Uterus (tissue), 2 donors: ENCODE results near the gene CHID1.

ENCODE experiments used
- CTCF ChIP-seq, 4 experiments: fragments of 200-600 bp in 2 of 4; fragments of 450-650 bp in 2 of 4; sonication (generic) in 2 of 4; IDR thresholded peaks; one replicate each; pipeline ENCODE4 v1.5.1; 2016 to 2019; ENCODE audit warnings: antibody characterized with exemption in 4 of 4, mild to moderate bottlenecking in 2 of 4, moderate library complexity in 1 of 4
- POLR2A ChIP-seq, 2 donors: fragments of 450-650 bp; IDR thresholded peaks; one replicate each; pipeline ENCODE4 v1.6.1; 2016; ENCODE audit warnings: antibody characterized with exemption in 2 of 2, mild to moderate bottlenecking in 1 of 2, moderate library complexity in 1 of 2

- TF ChIP-seq CTCF (IDR thresholded peaks at IDR 0.05), result no peak
- TF ChIP-seq POLR2A (IDR thresholded peaks at IDR 0.05), result no peak
Observed at GRCh38 chr11:895331-896110, 15.1 kb downstream of the CHID1 start.
